ENCODE results near the gene DNER. TPM values are rescaled to one million over a fixed set of nuclear protein-coding genes. Genes with fewer than 3 reads are reported as not detected.

The DNER gene
- total and polyA plus RNA-seq, 2 donors (not counting 3 experiments of a cell fraction or from before 2014, with no cell fraction given) = 0.01 TPM; not detected in 1

DNA sequence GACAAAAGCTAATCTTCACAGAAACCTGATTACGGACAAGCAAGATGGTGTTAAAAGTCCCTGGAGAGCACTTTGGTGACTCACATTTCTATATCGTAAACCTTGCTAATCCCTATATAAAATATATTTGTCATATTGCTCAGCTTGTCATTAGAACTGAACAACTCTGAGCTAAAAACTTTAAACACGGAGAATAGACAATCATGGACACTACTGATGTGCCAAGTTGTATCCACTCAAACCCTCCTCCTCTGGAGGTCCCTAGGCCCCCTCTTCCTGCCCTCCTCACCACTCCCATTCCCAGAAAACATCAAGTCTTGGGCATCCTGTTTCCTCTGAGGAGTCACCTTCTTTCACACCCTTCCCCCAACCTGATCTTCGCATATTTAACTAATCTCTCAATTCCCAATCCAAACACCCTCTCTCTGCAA lies 304.6 kb downstream of the DNER start:
- no peaks in the 10 kb centered on the region for H4K20me1 ChIP-seq (replicated peaks; ENCODE audit: control insufficient read depth, extremely low read depth, insufficient read depth, low read length)
- H3K4me2 ChIP-seq (ENCODE audit: insufficient read depth, low read length) = no peak overlapping the region
- no peaks in the 10 kb centered on the region for H3K9me3 ChIP-seq (replicated peaks; ENCODE audit: control insufficient read depth, insufficient read depth, low read length)
- no peak overlapping the region for H3K4me3 ChIP-seq (replicated peaks in 1 of 3; ENCODE audit: insufficient read depth in 1 of 3, low read depth in 1 of 3, low read length in 3 of 3)
- no peak overlapping the region for H2AFZ ChIP-seq (ENCODE audit: low read depth, low read length)
- no peak overlapping the region for H3K27ac ChIP-seq (ENCODE audit: insufficient read depth, low read depth, low read length)
- H3K36me3 ChIP-seq (ENCODE audit: control insufficient read depth in 2 of 2, extremely low read depth in 1 of 2, insufficient read depth in 2 of 2, low read length in 2 of 2) = no peaks in the 10 kb centered on the region
- H3K4me1 ChIP-seq (ENCODE audit: control insufficient read depth, extremely low read depth, insufficient read depth, low read length) = peaks cover 11% of the 10 kb centered on the region
- no peak for FAIRE-seq
- no TSS peak for BruUV-seq (replicated peaks)
- H3K27me3 ChIP-seq (ENCODE audit: control insufficient read depth in 2 of 2, insufficient read depth in 2 of 2, low read length in 2 of 2) = no peaks in the 10 kb centered on the region
- ChIA-PET POLR2A (no interaction called here), CTCF (interaction anchor here (1.0 kb wide), 1 partner anchor 21 kb away, joined by 3 read pairs; no protein-coding TSS in a partner anchor)
- TF ChIP-seq POLR2AphosphoS5 (IDR thresholded peaks at IDR 0.05; ENCODE audit: insufficient read depth, low read depth, low read length) (no peak), GATA2 (IDR thresholded peaks at IDR 0.05; ENCODE audit: insufficient read depth, insufficient read length, low read depth, low read length) (no peak), EZH2 (IDR thresholded peaks at IDR 0.05; ENCODE audit: borderline replicate concordance, low read depth, low read length, severe bottlenecking) (no peak), FOS (IDR thresholded peaks at IDR 0.05; ENCODE audit: borderline replicate concordance, insufficient read depth, low read length) (no peak), JUN (IDR thresholded peaks at IDR 0.05; ENCODE audit: borderline replicate concordance, insufficient read depth, insufficient read length, low read depth) (no peak), MYC (IDR thresholded peaks at IDR 0.05; ENCODE audit: low read depth, low read length) (no peak), POLR2A (IDR thresholded peaks at IDR 0.05; ENCODE audit: low read depth, low read length) (no peak)
- TF ChIP-seq, protein P1, sequence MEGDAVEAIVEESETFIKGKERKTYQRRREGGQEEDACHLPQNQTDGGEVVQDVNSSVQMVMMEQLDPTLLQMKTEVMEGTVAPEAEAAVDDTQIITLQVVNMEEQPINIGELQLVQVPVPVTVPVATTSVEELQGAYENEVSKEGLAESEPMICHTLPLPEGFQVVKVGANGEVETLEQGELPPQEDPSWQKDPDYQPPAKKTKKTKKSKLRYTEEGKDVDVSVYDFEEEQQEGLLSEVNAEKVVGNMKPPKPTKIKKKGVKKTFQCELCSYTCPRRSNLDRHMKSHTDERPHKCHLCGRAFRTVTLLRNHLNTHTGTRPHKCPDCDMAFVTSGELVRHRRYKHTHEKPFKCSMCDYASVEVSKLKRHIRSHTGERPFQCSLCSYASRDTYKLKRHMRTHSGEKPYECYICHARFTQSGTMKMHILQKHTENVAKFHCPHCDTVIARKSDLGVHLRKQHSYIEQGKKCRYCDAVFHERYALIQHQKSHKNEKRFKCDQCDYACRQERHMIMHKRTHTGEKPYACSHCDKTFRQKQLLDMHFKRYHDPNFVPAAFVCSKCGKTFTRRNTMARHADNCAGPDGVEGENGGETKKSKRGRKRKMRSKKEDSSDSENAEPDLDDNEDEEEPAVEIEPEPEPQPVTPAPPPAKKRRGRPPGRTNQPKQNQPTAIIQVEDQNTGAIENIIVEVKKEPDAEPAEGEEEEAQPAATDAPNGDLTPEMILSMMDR (IDR thresholded peaks at IDR 0.05; ENCODE audit: extremely low read depth in 1 of 2, insufficient read depth in 1 of 2, low read depth in 1 of 2, low read length in 2 of 2) = no peak
- TF ChIP-seq, protein P2, sequence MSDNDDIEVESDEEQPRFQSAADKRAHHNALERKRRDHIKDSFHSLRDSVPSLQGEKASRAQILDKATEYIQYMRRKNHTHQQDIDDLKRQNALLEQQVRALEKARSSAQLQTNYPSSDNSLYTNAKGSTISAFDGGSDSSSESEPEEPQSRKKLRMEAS (IDR thresholded peaks at IDR 0.05; ENCODE audit: insufficient read depth, insufficient read length) = no peak
- H3K9ac ChIP-seq (replicated peaks; ENCODE audit: extremely low read depth, insufficient read depth, low read length) = no peak overlapping the region
- intact Hi-C loops (cut with micrococcal nuclease) (no loop called here), dilution Hi-C loops (cut with MboI; ENCODE audit: extremely low pct_ligation_motif_present, low sequenced_read_pairs) (no loop called here)
- no peak for DNase-seq (ENCODE audit: low read depth, low spot score)
- no peaks in the 10 kb centered on the region for H3K79me2 ChIP-seq (ENCODE audit: control insufficient read depth, insufficient read depth, low read length)
- no peaks in the 10 kb centered on the region for H3K9me1 ChIP-seq (replicated peaks; ENCODE audit: control insufficient read depth, extremely low read depth, insufficient read depth, low read length)
